ENCODE results near the gene ODAD3. TPM values are rescaled to one million over a fixed set of nuclear protein-coding genes. Genes with fewer than 3 reads are reported as not detected.

ODAD3 gene
- total RNA-seq, 1 donor from 2014 or later: 1.4 TPM

DNA sequence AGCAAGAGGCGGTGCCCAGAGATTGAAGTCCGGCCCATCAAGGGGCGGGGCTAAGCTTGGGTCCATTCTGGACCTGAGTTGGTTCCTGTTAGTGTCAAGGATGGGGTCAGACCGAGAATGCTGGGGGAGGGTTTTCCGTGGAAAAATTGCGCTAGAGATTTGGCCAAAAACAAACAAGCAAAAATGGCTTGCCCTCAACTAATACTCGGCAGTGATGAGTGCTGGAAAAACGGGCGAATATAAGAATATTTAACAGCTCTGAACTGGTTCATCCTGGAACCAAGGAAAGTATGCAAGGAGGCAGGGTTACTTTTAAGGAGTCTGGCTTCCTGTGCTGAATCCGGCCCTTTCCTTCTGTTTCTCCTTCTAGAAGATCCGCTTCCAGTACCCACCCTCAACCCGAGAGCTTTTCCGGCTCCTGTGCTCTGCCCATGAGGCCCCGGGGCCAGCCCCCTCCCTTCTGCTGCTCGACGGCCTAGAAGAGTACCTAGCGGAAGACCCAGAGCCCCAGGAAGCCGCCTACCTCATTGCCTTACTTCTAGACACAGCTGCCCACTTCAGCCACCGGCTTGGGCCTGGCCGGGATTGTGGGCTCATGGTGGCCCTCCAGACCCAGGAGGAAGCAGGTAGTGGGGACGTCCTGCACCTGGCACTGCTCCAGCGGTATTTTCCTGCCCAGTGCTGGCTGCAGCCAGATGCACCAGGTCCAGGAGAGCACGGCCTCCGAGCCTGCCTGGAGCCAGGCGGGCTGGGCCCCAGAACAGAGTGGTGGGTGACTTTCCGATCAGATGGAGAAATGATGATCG, 59.6 kb downstream of the ODAD3 start:
- DNase-seq (ENCODE audit: low spot score in 2 of 2, unreplicated experiment in 2 of 2): peak in 1 of 2 experiments; percentile 54
- no peak overlapping the region for H3K27ac Mint-ChIP-seq
- H3K36me3 Mint-ChIP-seq: peaks cover 4% of the 10 kb centered on the region
- no peaks in the 10 kb centered on the region for H3K27me3 Mint-ChIP-seq (ENCODE audit: low read depth)
- H3K4me3 Mint-ChIP-seq: no peak overlapping the region
- no peaks in the 10 kb centered on the region for H3K9me3 Mint-ChIP-seq
- peaks cover 3% of the 10 kb centered on the region for H3K4me1 Mint-ChIP-seq
- TF ChIP-seq, protein P1, sequence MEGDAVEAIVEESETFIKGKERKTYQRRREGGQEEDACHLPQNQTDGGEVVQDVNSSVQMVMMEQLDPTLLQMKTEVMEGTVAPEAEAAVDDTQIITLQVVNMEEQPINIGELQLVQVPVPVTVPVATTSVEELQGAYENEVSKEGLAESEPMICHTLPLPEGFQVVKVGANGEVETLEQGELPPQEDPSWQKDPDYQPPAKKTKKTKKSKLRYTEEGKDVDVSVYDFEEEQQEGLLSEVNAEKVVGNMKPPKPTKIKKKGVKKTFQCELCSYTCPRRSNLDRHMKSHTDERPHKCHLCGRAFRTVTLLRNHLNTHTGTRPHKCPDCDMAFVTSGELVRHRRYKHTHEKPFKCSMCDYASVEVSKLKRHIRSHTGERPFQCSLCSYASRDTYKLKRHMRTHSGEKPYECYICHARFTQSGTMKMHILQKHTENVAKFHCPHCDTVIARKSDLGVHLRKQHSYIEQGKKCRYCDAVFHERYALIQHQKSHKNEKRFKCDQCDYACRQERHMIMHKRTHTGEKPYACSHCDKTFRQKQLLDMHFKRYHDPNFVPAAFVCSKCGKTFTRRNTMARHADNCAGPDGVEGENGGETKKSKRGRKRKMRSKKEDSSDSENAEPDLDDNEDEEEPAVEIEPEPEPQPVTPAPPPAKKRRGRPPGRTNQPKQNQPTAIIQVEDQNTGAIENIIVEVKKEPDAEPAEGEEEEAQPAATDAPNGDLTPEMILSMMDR (IDR thresholded peaks at IDR 0.05; ENCODE audit: unreplicated experiment): no peak

DNA sequence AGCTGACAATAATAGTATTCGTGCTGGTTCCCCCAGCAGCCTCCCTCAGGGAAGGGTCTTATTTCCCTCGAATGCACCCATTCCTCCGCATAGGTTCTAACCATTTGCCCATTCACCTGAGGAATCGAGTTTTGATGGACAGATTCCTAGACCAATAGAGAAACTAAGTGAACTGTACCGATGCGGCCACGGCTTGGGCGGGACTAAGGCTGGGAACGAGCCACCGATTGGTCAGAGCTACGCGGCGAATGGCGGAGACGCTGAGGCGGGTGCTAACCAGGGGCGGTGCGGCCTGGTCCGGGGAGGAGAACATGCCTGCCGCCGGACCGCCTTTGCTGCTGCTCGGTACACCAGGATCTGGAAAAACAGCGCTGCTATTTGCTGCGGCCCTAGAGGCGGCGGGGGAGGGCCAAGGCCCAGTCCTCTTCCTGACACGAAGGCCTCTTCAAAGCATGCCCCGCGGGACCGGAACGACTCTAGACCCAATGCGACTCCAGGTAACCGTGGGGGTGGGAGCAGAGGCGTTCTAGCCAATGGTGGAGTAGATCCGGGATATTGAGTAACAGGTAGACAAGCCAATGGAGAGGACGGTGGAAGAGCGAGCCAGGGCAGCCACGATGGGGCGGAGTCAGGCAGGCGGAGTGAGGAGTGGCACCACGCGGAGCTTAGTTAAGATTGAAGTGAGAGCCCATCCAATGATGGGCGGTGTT, 60.3 kb downstream of the ODAD3 start, which contains the start of gene SWSAP1:
TSS of gene SWSAP1 (plus strand) at position 234 of the 710 bp plus-strand sequence. CDS start at position 249, 15 bp downstream.
- H3K4me3 Mint-ChIP-seq: no peak within 1 kb of the TSS
- H3K27me3 Mint-ChIP-seq (ENCODE audit: low read depth): no peaks in the 10 kb centered on the region
- H3K27ac Mint-ChIP-seq: no peak within 1 kb of the TSS
- TF ChIP-seq, protein P1 (IDR thresholded peaks at IDR 0.05; ENCODE audit: unreplicated experiment): no peak
- peaks cover 3% of the 10 kb centered on the region for H3K4me1 Mint-ChIP-seq
- no peaks in the 10 kb centered on the region for H3K9me3 Mint-ChIP-seq
- peaks cover 4% of the 10 kb centered on the region for H3K36me3 Mint-ChIP-seq
- DNase-seq (ENCODE audit: low spot score in 2 of 2, unreplicated experiment in 2 of 2): peak; percentile 92 to 95

DNA sequence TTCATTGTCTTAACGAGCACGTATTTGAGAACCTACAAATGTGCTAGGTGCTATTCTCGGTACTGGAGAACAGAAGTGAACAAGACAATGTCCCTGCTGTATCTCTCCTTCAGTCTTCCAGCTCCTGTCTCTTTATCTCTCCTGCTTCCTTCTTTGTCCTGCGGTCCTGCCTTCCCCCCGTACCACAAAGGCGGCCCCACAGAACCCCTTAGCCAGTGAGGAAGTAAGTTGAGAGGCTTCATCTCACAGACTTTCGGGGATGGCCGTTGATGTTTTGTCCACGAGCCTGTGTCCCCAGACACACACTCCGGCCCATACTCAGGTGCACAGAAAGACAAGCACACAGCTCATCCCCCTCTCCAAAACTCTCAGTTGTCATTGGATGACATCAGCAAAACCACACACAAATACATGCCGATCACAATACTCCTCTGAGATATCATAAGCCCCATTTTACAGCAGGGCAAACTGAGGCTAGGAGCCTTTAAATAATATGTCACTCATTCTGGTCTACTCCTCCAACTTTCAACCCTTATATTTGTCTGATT, 61.0 kb downstream of the ODAD3 start:
- Mint-ChIP-seq H3K9me3 (no peaks in the 10 kb centered on the region), H3K27me3 (ENCODE audit: low read depth) (no peaks in the 10 kb centered on the region), H3K4me1 (peaks cover 3% of the 10 kb centered on the region), H3K36me3 (peaks cover 4% of the 10 kb centered on the region), H3K27ac (no peak overlapping the region), H3K4me3 (no peak overlapping the region)
- DNase-seq (ENCODE audit: low spot score in 2 of 2, unreplicated experiment in 2 of 2): no peak
- TF ChIP-seq, protein P1 (IDR thresholded peaks at IDR 0.05; ENCODE audit: unreplicated experiment): no peak

DNA sequence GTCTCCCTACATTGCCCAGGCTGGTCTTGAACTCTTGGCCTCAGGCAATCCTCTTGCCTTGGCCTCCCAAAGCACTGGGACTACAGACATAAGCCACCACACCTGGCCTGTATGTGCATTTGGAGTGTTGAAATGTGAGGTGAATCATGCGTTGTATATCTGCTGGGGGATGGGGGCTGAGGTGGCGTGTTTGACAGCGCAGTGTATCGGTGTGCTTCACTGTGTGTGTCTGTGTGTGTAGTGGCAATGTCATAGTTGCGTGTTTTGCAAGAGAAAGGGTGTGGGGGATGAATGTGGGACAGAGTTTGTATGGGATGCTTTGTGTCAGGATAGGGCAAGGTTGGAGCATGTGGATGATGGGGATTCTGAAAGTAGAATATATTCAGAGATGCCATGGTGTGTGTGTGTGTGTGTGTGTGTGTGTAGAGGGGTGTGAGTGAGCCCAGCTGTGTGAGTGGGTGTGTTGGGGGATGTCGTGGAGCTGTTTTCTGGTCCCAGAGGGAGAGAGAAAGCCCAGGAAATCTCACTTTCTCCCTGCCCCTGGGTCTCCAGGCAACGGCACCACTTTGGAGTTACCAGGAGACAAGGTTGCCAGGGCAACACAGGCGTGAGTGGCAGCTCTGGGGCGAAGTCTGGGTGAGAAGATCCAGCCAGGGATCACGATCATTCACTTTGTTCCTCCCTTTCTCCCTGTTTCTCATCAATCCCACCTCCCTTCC, 61.6 kb downstream of the ODAD3 start:
- Mint-ChIP-seq H3K4me1 (peaks cover 3% of the 10 kb centered on the region), H3K4me3 (no peak overlapping the region), H3K27me3 (ENCODE audit: low read depth) (no peaks in the 10 kb centered on the region), H3K9me3 (no peaks in the 10 kb centered on the region), H3K27ac (no peak overlapping the region), H3K36me3 (peaks cover 4% of the 10 kb centered on the region)
- no peak for DNase-seq (ENCODE audit: low spot score in 2 of 2, unreplicated experiment in 2 of 2)
- TF ChIP-seq, protein P1 (IDR thresholded peaks at IDR 0.05; ENCODE audit: unreplicated experiment): no peak

DNA sequence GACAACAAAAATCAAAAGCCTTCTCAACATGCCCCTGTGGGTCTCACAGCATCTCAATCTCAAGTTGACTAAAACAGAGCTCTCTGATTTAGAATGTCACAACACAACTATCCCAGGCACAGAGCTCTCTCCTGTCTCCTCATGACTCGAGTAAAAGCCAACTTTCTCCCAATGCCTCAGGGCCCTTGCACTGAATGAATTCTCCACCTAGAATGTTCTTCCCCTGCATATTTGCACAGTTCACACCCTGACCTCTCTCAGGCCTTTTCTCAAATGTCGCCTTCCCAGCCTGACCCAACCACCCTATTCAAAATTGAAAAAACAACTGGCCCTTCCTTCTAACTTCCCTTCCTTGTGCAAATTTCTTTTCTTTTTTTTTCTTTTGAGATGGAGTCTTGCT, 64.2 kb downstream of the ODAD3 start:
- Mint-ChIP-seq H3K27ac (no peak overlapping the region), H3K36me3 (peaks cover 5% of the 10 kb centered on the region), H3K4me1 (no peaks in the 10 kb centered on the region), H3K27me3 (ENCODE audit: low read depth) (no peaks in the 10 kb centered on the region), H3K9me3 (no peaks in the 10 kb centered on the region), H3K4me3 (no peak overlapping the region)
- no peak for DNase-seq (ENCODE audit: low spot score in 2 of 2, unreplicated experiment in 2 of 2)
- TF ChIP-seq, protein P1 (IDR thresholded peaks at IDR 0.05; ENCODE audit: unreplicated experiment): no peak
